ENCODE measurements around the gene MIAT.

DNA sequence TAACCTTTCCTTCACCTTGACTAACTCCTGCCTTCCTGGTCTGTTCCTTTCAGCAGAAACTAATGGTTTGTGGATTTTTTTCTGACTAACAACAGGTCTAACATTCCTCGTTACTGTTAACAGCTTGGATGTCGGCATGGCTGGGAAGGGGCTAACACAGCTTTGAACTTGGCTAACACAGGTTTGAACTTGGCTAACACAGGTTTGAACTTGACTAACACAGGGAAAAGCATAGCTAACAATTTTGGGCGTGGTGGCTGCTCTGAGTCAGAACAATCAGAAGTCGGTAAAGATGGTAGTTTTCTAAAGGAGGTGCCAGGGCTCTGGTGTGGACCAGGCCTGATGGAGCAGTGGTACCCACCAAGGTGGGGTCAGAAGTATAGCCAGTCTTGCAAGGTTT is 16.1 kb downstream of the MIAT start:
- TF ChIP-seq, protein P1, sequence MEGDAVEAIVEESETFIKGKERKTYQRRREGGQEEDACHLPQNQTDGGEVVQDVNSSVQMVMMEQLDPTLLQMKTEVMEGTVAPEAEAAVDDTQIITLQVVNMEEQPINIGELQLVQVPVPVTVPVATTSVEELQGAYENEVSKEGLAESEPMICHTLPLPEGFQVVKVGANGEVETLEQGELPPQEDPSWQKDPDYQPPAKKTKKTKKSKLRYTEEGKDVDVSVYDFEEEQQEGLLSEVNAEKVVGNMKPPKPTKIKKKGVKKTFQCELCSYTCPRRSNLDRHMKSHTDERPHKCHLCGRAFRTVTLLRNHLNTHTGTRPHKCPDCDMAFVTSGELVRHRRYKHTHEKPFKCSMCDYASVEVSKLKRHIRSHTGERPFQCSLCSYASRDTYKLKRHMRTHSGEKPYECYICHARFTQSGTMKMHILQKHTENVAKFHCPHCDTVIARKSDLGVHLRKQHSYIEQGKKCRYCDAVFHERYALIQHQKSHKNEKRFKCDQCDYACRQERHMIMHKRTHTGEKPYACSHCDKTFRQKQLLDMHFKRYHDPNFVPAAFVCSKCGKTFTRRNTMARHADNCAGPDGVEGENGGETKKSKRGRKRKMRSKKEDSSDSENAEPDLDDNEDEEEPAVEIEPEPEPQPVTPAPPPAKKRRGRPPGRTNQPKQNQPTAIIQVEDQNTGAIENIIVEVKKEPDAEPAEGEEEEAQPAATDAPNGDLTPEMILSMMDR (IDR thresholded peaks at IDR 0.05) = no peak
- TF ChIP-seq POLR2A (IDR thresholded peaks at IDR 0.05) (no peak), POLR2AphosphoS5 (IDR thresholded peaks at IDR 0.05) (no peak)
